Activated T-helper 9 cell treated with anti-CD3 and anti-CD28 coated beads, Interleukin-2, amount 50 U/mL, for 16 hours (primary cell): ENCODE results near the gene PTPRC.
"Not testable (repeated sequence)": the region's sequence is repeated elsewhere in the genome, so short reads cannot be mapped to it uniquely, and the experiment has no call there.

Experiments
- DNase-seq: peaks from one replicate; pipeline ENCODE4 v3.0.0-alpha.2; 2020; ENCODE audit warnings: low read depth

PTPRC gene

GRCh38 chr1:198638894-198639635 lies at the start of gene PTPRC:
Gene PTPRC (plus strand): TSS chr1:198639040. CDS start chr1:198639269, 229 bp downstream.
- DNase-seq, result no peak

- no peak for DNase-seq
These were observed 48.4 kb upstream of the PTPRC start for GRCh38 chr1:198590454-198590853.

- no peak for DNase-seq
These were observed 43.1 kb upstream of the PTPRC start for GRCh38 chr1:198595765-198596164.

GRCh38 chr1:198597690-198598430 lies 41.0 kb upstream of the PTPRC start:
- no peak for DNase-seq

- DNase-seq, result no peak
These were observed 40.0 kb upstream of the PTPRC start for GRCh38 chr1:198598796-198599321.

GRCh38 chr1:198599749-198600148 lies 39.1 kb upstream of the PTPRC start:
- DNase-seq, result no peak

- DNase-seq, result no peak
These were observed 37.9 kb upstream of the PTPRC start for GRCh38 chr1:198600906-198601305.

GRCh38 chr1:198601310-198601709 lies 37.5 kb upstream of the PTPRC start:
- DNase-seq, result not testable (repeated sequence)

- DNase-seq, result no peak
These were observed 36.6 kb upstream of the PTPRC start for GRCh38 chr1:198601936-198602889.

GRCh38 chr1:198604975-198605374 lies 33.9 kb upstream of the PTPRC start:
- DNase-seq, result no peak

- no peak for DNase-seq
These were observed 33.4 kb upstream of the PTPRC start for GRCh38 chr1:198605406-198605805.

- no peak for DNase-seq
These were observed 32.8 kb upstream of the PTPRC start for GRCh38 chr1:198606020-198606438.

GRCh38 chr1:198607714-198608113 lies 31.1 kb upstream of the PTPRC start:
- no peak for DNase-seq

- no peak for DNase-seq
These were observed 28.5 kb upstream of the PTPRC start for GRCh38 chr1:198610362-198610761.

GRCh38 chr1:198611219-198611618 lies 27.6 kb upstream of the PTPRC start:
- DNase-seq, result no peak

GRCh38 chr1:198612471-198613260 lies 26.2 kb upstream of the PTPRC start:
- no peak for DNase-seq

- no peak for DNase-seq
These were observed 21.4 kb upstream of the PTPRC start for GRCh38 chr1:198617406-198617805.

GRCh38 chr1:198619375-198620140 lies 19.3 kb upstream of the PTPRC start:
- DNase-seq, result no peak

GRCh38 chr1:198620218-198620617 lies 18.6 kb upstream of the PTPRC start:
- no peak for DNase-seq
